HS-5 (cell line): ENCODE data around the gene PPY.
A peak's percentile ranks its signal among the peaks of the same experiment; 100 is the strongest.
"Not testable (repeated sequence)": the region's sequence is repeated elsewhere in the genome, so short reads cannot be mapped to it uniquely, and the experiment has no call there.

Experiments used
- DNase-seq: peaks from one replicate; pipeline ENCODE4 v3.0.0-alpha.2; 2012; ENCODE audit warnings: low read depth

PPY gene

GRCh38 chr17:43962479-43962878 is 20.2 kb upstream of the PPY start:
- no peak for DNase-seq

- no peak for DNase-seq
These were observed 19.7 kb upstream of the PPY start for GRCh38 chr17:43961954-43962353.

GRCh38 chr17:43961292-43961691 is 19.0 kb upstream of the PPY start:
- DNase-seq, result not testable (repeated sequence)

- no peak for DNase-seq
These were observed 16.6 kb upstream of the PPY start for GRCh38 chr17:43958748-43959352.

GRCh38 chr17:43956222-43956621 is 13.9 kb upstream of the PPY start:
- DNase-seq, result no peak

- DNase-seq, result no peak
These were observed 11.5 kb upstream of the PPY start, which contains the start of gene PYY for GRCh38 chr17:43953746-43954145. TSS of gene PYY (minus strand) at chr17:43953940. CDS start at chr17:43953483, 457 bp downstream.

- DNase-seq, result no peak
These were observed 10.7 kb upstream of the PPY start for GRCh38 chr17:43952724-43953666.

- DNase-seq, result no peak
These were observed 10.1 kb upstream of the PPY start for GRCh38 chr17:43952351-43952723.

GRCh38 chr17:43951750-43952149 is 9.5 kb upstream of the PPY start:
- no peak for DNase-seq

GRCh38 chr17:43950554-43950953 is 8.3 kb upstream of the PPY start:
- no peak for DNase-seq

- DNase-seq, result no peak
These were observed 7.5 kb upstream of the PPY start for GRCh38 chr17:43949781-43950180.

- DNase-seq, result no peak
These were observed 4.5 kb upstream of the PPY start for GRCh38 chr17:43946781-43947180.

GRCh38 chr17:43945074-43945829 is 3.0 kb upstream of the PPY start:
- no peak for DNase-seq

- DNase-seq, result no peak
These were observed 1.6 kb downstream of the PPY start for GRCh38 chr17:43940630-43941029.

- no peak for DNase-seq
These were observed 2.4 kb downstream of the PPY start for GRCh38 chr17:43939886-43940285.

GRCh38 chr17:43939452-43939851 is 2.8 kb downstream of the PPY start:
- DNase-seq, result not testable (repeated sequence)

- DNase-seq, result no peak
These were observed 3.5 kb downstream of the PPY start for GRCh38 chr17:43938838-43939182.

- peak; percentile 56 for DNase-seq
These were observed 5.8 kb downstream of the PPY start for GRCh38 chr17:43936434-43936833.

- no peak for DNase-seq
These were observed 6.4 kb downstream of the PPY start for GRCh38 chr17:43935926-43936261.

- DNase-seq, result no peak
These were observed 6.9 kb downstream of the PPY start for GRCh38 chr17:43935204-43935925.

- no peak for DNase-seq
These were observed 9.4 kb downstream of the PPY start for GRCh38 chr17:43932923-43933322.

GRCh38 chr17:43932357-43932756 is 9.9 kb downstream of the PPY start:
- DNase-seq, result no peak
